T-cell (primary cell): ENCODE results near the gene ATRN. TPM values are rescaled to one million over a fixed set of nuclear protein-coding genes. Genes with fewer than 3 reads are reported as not detected.

Experiments
- ATAC-seq, 4 experiments: fragments of 200-7000 bp in 3 of 4; fragments of 150-1000 bp in 1 of 4; cut with Tn5 transposase; replicated peaks in 1 of 4; 1 replicate in 3 of 4; 2 replicates in 1 of 4; pipeline ENCODE4 v1.10.0; 2021; ENCODE audit warnings: moderate library complexity in 3 of 4, mild to moderate bottlenecking in 2 of 4, moderate number of reproducible peaks in 1 of 4
- CTCF ChIA-PET, 2 donors: fragments of 300-600 bp; sonication (Branson Sonifier 250); formaldehyde crosslinking; loops; one replicate each; lab custom pipeline; 2022; ENCODE audit warnings: antibody characterized with exemption in 2 of 2; lab: Charles Lee
- POLR2A ChIA-PET, 2 donors: fragments of 300-600 bp; sonication (Branson Sonifier 250); formaldehyde crosslinking; loops; one replicate each; lab custom pipeline; 2022; ENCODE audit warnings: antibody characterized with exemption in 2 of 2; lab: Charles Lee
- DNase-seq, 35 experiments: peaks; one replicate each; pipeline versions ENCODE4 v3.0.0 to v3.0.0-alpha.2; 2013 to 2023
- H3K27ac ChIP-seq: one replicate; pipeline ENCODE4 v1.5.1; 2013; ENCODE audit warnings: low read length
- H3K27me3 ChIP-seq, 2 experiments: replicated peaks in 1 of 2; 1 replicate in 1 of 2; 2 replicates in 1 of 2; pipeline versions ENCODE4 v1.6.1 to v1.7.0; 2013; ENCODE audit warnings: low read length in 1 of 2, mixed read lengths in 1 of 2; ENCODE audit not compliant: control insufficient read depth in 2 of 2, insufficient read depth in 2 of 2; ENCODE audit errors: extremely low read depth in 1 of 2
- H3K36me3 ChIP-seq, 2 donors: 1 replicate in 1 of 2; 2 replicates in 1 of 2; pipeline versions ENCODE4 v1.6.1 to v1.7.0; 2013; ENCODE audit warnings: low read length in 1 of 2; ENCODE audit not compliant: control insufficient read depth in 2 of 2, insufficient read depth in 1 of 2; ENCODE audit errors: extremely low read depth in 1 of 2
- H3K4me1 ChIP-seq, 2 experiments: 1 replicate in 1 of 2; 2 replicates in 1 of 2; pipeline versions ENCODE4 v1.6.1 to v1.7.0; 2013; ENCODE audit warnings: low read length in 2 of 2, mixed read lengths in 1 of 2; ENCODE audit not compliant: insufficient read depth in 2 of 2, control insufficient read depth in 1 of 2; ENCODE audit errors: extremely low read depth in 1 of 2
- H3K4me3 ChIP-seq, 2 donors: 1 replicate in 1 of 2; 2 replicates in 1 of 2; pipeline versions ENCODE4 v1.5.1 to v1.7.0; 2013; ENCODE audit warnings: mild to moderate bottlenecking in 2 of 2, low read length in 1 of 2, moderate library complexity in 1 of 2; ENCODE audit not compliant: control insufficient read depth in 1 of 2; ENCODE audit errors: extremely low read depth in 1 of 2
- H3K9me3 ChIP-seq: 2 replicates; pipeline ENCODE4 v1.7.0; 2013
- H3K27ac Mint-ChIP-seq, 2 donors: one replicate each; pipeline ENCODE4 v1.8.0; 2020 to 2021; ENCODE audit warnings: mild to moderate bottlenecking in 2 of 2, mixed read lengths in 2 of 2
- H3K27me3 Mint-ChIP-seq, 2 donors: one replicate each; pipeline ENCODE4 v1.8.0; 2021 to 2022; ENCODE audit warnings: mixed read lengths in 2 of 2
- H3K36me3 Mint-ChIP-seq: one replicate; pipeline ENCODE4 v1.8.0; 2021; ENCODE audit warnings: mixed read lengths
- H3K4me1 Mint-ChIP-seq, 3 donors: one replicate each; pipeline ENCODE4 v1.8.0; 2020 to 2022; ENCODE audit warnings: mixed read lengths in 3 of 3, mild to moderate bottlenecking in 1 of 3
- H3K4me3 Mint-ChIP-seq, 3 donors: one replicate each; pipeline ENCODE4 v1.8.0; 2020 to 2022; ENCODE audit warnings: mild to moderate bottlenecking in 3 of 3, mixed read lengths in 3 of 3, moderate library complexity in 3 of 3
- H3K9me3 Mint-ChIP-seq, 3 donors: one replicate each; pipeline ENCODE4 v1.8.0; 2020 to 2022; ENCODE audit warnings: mixed read lengths in 3 of 3
- WGBS: methylation state at CpG from one replicate; pipeline ENCODE4 v1.1.5; 2013; ENCODE audit warnings: missing lambda C conversion rate; ENCODE audit not compliant: insufficient coverage; 5-methylcytosine and 5-hydroxymethylcytosine counted together
- total RNA-seq, 35 experiments: library from RNA in 6 of 35; stranded (reverse) in 6 of 35; fragments of 120-200 nt in 1 of 35; gene quantifications; one replicate each; pipeline versions ENCODE4 v1.2.1 to v1.2.4 and lab custom pipeline; 2013 to 2026

The ATRN gene
- total RNA-seq, 5 donors from 2014 or later (not counting 1 experiment from before 2014, with no cell fraction given): 13.6 to 15.8 (median 13.7) TPM

DNA sequence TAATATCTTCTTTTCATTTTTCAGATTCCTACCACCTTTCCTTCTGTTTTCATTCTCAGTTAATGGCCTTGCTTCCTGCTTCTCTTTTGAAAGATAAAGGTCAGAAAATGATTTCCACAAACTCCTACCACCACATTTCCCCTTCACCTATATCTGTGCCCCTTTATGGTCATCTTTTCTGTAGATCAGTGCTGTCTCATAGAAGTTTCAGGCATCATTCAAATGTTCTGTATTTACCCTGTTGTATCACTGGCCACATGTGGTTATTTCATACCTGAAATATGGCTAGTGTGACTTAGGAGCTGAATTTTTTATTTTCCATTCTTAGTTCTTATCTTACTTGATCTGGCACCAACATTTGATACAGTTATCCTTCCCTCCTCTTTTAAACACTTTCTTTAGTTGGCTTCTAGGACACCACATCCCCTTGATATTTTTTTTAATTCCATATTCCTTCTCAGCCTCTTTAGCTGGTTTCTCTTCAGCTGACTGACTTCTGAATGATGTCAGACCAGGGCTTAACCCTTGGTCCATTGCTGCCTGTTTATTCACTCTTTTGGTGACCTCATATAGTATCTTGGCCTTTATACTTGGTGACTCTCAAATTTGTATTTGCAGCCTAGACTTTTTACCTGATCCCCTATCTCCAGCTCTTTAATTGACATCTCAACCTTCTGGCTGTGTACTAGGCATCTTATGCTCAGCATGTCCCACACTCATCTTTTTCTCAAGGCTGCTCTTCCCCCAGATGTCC, 81.0 kb downstream of the ATRN start:
- peaks cover 59% of the 10 kb centered on the region for H3K36me3 Mint-ChIP-seq
- H3K4me1 ChIP-seq: no peaks in the 10 kb centered on the region
- DNase-seq: no peak
- H3K9me3 Mint-ChIP-seq: no peaks in the 10 kb centered on the region
- no peak overlapping the region for H3K27ac Mint-ChIP-seq
- H3K4me1 Mint-ChIP-seq: no peaks in the 10 kb centered on the region
- H3K27me3 ChIP-seq: no peaks in the 10 kb centered on the region
- H3K4me3 ChIP-seq: no peak overlapping the region
- H3K4me3 Mint-ChIP-seq: no peak overlapping the region
- H3K36me3 ChIP-seq: peaks cover 0 to 34% of the 10 kb centered on the region in 2 donors
- POLR2A ChIA-PET: no interaction called here
- H3K27me3 Mint-ChIP-seq: no peaks in the 10 kb centered on the region
- H3K27ac ChIP-seq: no peak overlapping the region
- no peak for ATAC-seq
- CTCF ChIA-PET: interaction anchor here in 1 of 2 donors (1.5 kb wide), 1 partner anchor 12 kb away, joined by 3 read pairs; no protein-coding TSS in a partner anchor
- no peaks in the 10 kb centered on the region for H3K9me3 ChIP-seq

DNA sequence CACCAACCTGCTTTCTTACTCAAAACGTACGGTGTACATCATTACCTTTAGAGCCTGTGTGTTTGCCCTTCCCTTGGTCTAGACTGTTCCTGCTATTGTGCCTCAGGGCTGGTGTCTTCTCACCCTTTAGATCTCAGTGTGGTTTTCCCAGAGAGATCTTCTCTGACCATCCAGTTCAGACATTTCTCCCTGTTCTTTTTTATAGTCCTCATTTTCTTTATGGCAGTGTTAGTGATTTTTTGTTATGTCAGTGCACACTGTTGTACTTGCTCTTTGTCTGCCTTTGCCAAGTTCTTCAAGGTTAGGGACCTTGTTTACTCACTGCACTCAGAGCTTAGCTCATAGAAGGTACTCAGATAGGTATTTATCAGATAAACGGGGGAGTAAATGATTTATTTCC, 82.8 kb downstream of the ATRN start:
- Histone ChIP-seq H3K4me3 (no peak overlapping the region), H3K9me3 (no peaks in the 10 kb centered on the region), H3K27me3 (no peaks in the 10 kb centered on the region), H3K27ac (no peak overlapping the region), H3K4me1 (no peaks in the 10 kb centered on the region), H3K36me3 (peaks cover 0 to 27% of the 10 kb centered on the region in 2 donors)
- WGBS: 44% methylated on average over 2 of the region's 3 CpGs
- CTCF ChIA-PET: no interaction called here
- Mint-ChIP-seq H3K9me3 (no peaks in the 10 kb centered on the region), H3K4me1 (no peaks in the 10 kb centered on the region), H3K4me3 (no peak overlapping the region), H3K27me3 (no peaks in the 10 kb centered on the region), H3K27ac (no peak overlapping the region), H3K36me3 (peaks cover 54% of the 10 kb centered on the region)
- DNase-seq: no peak
- ATAC-seq: no peak
- POLR2A ChIA-PET: no interaction called here

DNA sequence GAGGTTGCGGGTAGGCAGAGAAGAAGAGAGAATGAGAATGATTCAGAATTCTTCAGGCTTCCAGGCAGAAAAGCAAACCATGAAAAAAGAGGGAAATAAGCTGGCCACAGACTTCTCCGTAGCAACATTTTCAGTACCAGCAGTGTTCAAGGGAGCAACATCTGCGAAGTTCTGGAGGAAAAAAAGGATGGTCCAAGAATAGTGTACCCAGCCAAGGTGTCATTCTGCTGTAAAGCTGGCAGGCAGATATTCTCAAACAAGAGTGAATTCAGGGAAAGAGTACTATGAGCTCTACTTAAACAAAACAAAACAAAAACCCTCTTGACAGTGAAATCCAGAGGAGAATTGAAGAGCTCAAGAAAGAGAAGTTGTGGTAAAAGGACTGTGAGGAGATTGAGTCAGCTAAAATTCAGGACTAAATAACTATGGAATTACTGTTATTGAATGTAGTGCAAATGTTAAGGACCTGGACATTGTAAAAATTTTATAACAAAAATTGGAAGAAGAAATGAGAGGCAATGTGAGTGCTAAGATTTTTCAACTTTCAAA, 86.5 kb downstream of the ATRN start:
- CTCF ChIA-PET: no interaction called here

DNA sequence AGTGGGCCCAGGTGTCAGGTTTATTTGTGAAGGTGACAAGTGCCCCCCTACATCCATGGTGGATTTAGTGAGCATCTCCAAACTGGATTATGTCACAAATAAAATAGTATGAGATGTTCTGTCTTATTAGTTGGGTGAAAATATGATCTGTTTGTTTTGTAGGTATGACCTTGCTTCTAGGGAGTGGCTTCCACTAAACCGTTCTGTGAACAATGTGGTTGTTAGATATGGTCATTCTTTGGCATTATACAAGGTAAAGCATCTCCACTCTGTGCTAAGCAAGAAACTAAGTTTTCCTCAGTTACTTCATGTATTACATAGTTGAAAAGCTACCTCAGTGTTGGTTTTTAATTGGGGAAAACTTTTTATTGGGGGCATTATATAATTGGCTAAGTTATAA, 88.4 kb downstream of the ATRN start:
- Histone ChIP-seq H3K4me1 (no peaks in the 10 kb centered on the region), H3K4me3 (no peak overlapping the region), H3K27ac (no peak overlapping the region), H3K36me3 (peaks cover 0 to 15% of the 10 kb centered on the region in 2 donors), H3K9me3 (no peaks in the 10 kb centered on the region), H3K27me3 (no peaks in the 10 kb centered on the region)
- ChIA-PET POLR2A (interaction anchor here in 1 of 2 donors (0.6 kb wide), 1 partner anchor 226 kb away, joined by 3 read pairs; no protein-coding TSS in a partner anchor), CTCF (no interaction called here)
- Mint-ChIP-seq H3K36me3 (peaks cover 32% of the 10 kb centered on the region), H3K27ac (no peak overlapping the region), H3K4me3 (no peak overlapping the region), H3K9me3 (no peaks in the 10 kb centered on the region), H3K27me3 (no peaks in the 10 kb centered on the region), H3K4me1 (no peaks in the 10 kb centered on the region)
- ATAC-seq: no peak
- DNase-seq: no peak
- WGBS: no CpG with 5 or more reads among the region's 1 CpG

More for the DNA sequence above, 86.5 kb downstream of the ATRN start:
- Mint-ChIP-seq H3K27ac (no peak overlapping the region), H3K4me1 (no peaks in the 10 kb centered on the region), H3K4me3 (no peak overlapping the region), H3K36me3 (peaks cover 33% of the 10 kb centered on the region), H3K27me3 (no peaks in the 10 kb centered on the region), H3K9me3 (no peaks in the 10 kb centered on the region)
- Histone ChIP-seq H3K27me3 (no peaks in the 10 kb centered on the region), H3K9me3 (no peaks in the 10 kb centered on the region), H3K36me3 (peaks cover 0 to 10% of the 10 kb centered on the region in 2 donors), H3K27ac (no peak overlapping the region), H3K4me1 (no peaks in the 10 kb centered on the region), H3K4me3 (no peak overlapping the region)
- no peak for ATAC-seq
- no peak for DNase-seq
- POLR2A ChIA-PET: no interaction called here
- 95% methylated on average over 2 of the region's 3 CpGs for WGBS

DNA sequence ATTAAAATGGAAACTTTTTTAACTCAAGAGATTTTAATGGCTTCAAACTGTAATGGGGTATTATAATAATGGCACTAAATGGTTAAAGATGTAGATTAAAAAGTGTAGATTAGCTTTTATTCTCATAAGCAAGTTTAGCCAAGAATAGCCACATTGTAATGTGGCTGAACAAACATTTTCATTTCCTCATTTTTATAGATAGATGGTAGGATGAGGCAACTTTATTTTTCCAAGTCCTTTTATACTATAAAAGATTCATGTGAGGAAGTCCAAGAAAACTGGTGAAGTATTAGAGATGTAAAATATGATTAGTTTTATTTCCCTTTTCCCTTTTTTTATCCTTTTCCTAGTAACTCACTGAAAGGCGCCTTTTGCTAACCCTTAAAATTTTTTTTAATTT, 88.8 kb downstream of the ATRN start:
- no peaks in the 10 kb centered on the region for H3K4me1 ChIP-seq
- peaks cover 0 to 16% of the 10 kb centered on the region in 2 donors for H3K36me3 ChIP-seq
- no peaks in the 10 kb centered on the region for H3K27me3 ChIP-seq
- H3K27ac ChIP-seq: no peak overlapping the region
- Mint-ChIP-seq H3K4me1 (no peaks in the 10 kb centered on the region), H3K36me3 (peaks cover 34% of the 10 kb centered on the region), H3K27me3 (no peaks in the 10 kb centered on the region), H3K27ac (no peak overlapping the region), H3K9me3 (no peaks in the 10 kb centered on the region), H3K4me3 (no peak overlapping the region)
- no CpG with 5 or more reads among the region's 1 CpG for WGBS
- no peak for ATAC-seq
- CTCF ChIA-PET: no interaction called here
- no peak for DNase-seq
- H3K9me3 ChIP-seq: no peaks in the 10 kb centered on the region
- POLR2A ChIA-PET: interaction anchor here in 1 of 2 donors (0.6 kb wide), 1 partner anchor 226 kb away, joined by 3 read pairs; no protein-coding TSS in a partner anchor
- no peak overlapping the region for H3K4me3 ChIP-seq

DNA sequence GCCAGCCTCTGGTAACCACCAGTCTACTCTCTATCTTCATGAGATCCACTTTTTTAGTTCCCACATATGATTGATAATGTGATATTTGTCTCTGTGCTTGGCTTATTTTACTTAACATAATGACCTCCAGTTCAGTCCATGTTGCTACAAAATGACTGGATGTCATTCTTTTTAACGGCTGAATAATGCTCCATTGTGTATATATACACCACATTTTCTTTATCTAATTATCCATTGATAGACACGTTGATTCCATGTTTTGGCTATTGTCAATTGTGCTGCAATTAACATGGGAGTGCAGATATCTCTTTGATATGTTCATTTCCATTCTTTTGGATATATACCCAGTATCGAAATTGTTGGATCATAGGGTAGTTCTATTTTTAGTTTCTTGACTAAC, 89.3 kb downstream of the ATRN start:
- Mint-ChIP-seq H3K27ac (no peak overlapping the region), H3K36me3 (peaks cover 32% of the 10 kb centered on the region)
- CTCF ChIA-PET: interaction anchor here in 1 of 2 donors (0.6 kb wide), 1 partner anchor 294 kb away, joined by 4 read pairs; no protein-coding TSS in a partner anchor

More for the DNA sequence above, 89.3 kb downstream of the ATRN start:
- Mint-ChIP-seq H3K4me1 (no peaks in the 10 kb centered on the region), H3K27me3 (no peaks in the 10 kb centered on the region), H3K9me3 (no peaks in the 10 kb centered on the region), H3K4me3 (no peak overlapping the region)
- H3K9me3 ChIP-seq: no peaks in the 10 kb centered on the region
- no peak overlapping the region for H3K27ac ChIP-seq
- no peak for ATAC-seq
- POLR2A ChIA-PET: interaction anchor here in 1 of 2 donors (0.6 kb wide), 1 partner anchor 181 kb away, joined by 3 read pairs; no protein-coding TSS in a partner anchor
- no peaks in the 10 kb centered on the region for H3K4me1 ChIP-seq
- no peaks in the 10 kb centered on the region for H3K27me3 ChIP-seq
- no peak for DNase-seq
- peaks cover 5 to 16% of the 10 kb centered on the region in 2 donors for H3K36me3 ChIP-seq
- no peak overlapping the region for H3K4me3 ChIP-seq
- no CpG with 5 or more reads among the region's 3 CpGs for WGBS
